ENCODE measurements around the gene TEKT2.

- TF ChIP-seq EP300 (IDR thresholded peaks at IDR 0.05) (no peak), CTCF (IDR thresholded peaks at IDR 0.05) (no peak)
Measured at GRCh38 chr1:36097693-36098585, 14.0 kb downstream of the TEKT2 start.
